ENCODE data around the gene RGS10.
"Not testable (repeated sequence)": the region's sequence is repeated elsewhere in the genome, so short reads cannot be mapped to it uniquely, and the experiment has no call there.

RGS10 gene

GRCh38 chr10:119542357-119542987 is at the start of gene RGS10:
Gene RGS10, minus strand, starts transcription at chr10:119542719. Its CDS starts 81 bp downstream, at chr10:119542638.
- DNase-seq (ENCODE audit: low read depth): peak; percentile 24

- no peak for DNase-seq (ENCODE audit: low read depth)
These were observed 45.6 kb upstream of the RGS10 start for GRCh38 chr10:119588071-119588470.

- no peak for DNase-seq (ENCODE audit: low read depth)
These were observed 35.8 kb upstream of the RGS10 start for GRCh38 chr10:119578355-119578754.

GRCh38 chr10:119575991-119576390 is 33.5 kb upstream of the RGS10 start:
- DNase-seq (ENCODE audit: low read depth): no peak

- DNase-seq (ENCODE audit: low read depth): no peak
These were observed 33.0 kb upstream of the RGS10 start for GRCh38 chr10:119575506-119575905.

GRCh38 chr10:119567978-119568377 is 25.5 kb upstream of the RGS10 start:
- DNase-seq (ENCODE audit: low read depth): no peak

- DNase-seq (ENCODE audit: low read depth): no peak
These were observed 19.6 kb upstream of the RGS10 start for GRCh38 chr10:119562097-119562496.

GRCh38 chr10:119559511-119559910 is 17.0 kb upstream of the RGS10 start:
- DNase-seq (ENCODE audit: low read depth): not testable (repeated sequence)

- DNase-seq (ENCODE audit: low read depth): not testable (repeated sequence)
These were observed 13.6 kb upstream of the RGS10 start for GRCh38 chr10:119556081-119556480.

- no peak for DNase-seq (ENCODE audit: low read depth)
These were observed 12.8 kb upstream of the RGS10 start for GRCh38 chr10:119555178-119555784.

GRCh38 chr10:119550827-119551226 is 8.3 kb upstream of the RGS10 start:
- DNase-seq (ENCODE audit: low read depth): no peak

GRCh38 chr10:119549247-119549999 is 6.9 kb upstream of the RGS10 start:
- DNase-seq (ENCODE audit: low read depth): no peak

- no peak for DNase-seq (ENCODE audit: low read depth)
These were observed 3.5 kb upstream of the RGS10 start for GRCh38 chr10:119546009-119546408.

- no peak for DNase-seq (ENCODE audit: low read depth)
These were observed 2.8 kb upstream of the RGS10 start for GRCh38 chr10:119545310-119545709.

- DNase-seq (ENCODE audit: low read depth): no peak
These were observed 1.5 kb upstream of the RGS10 start for GRCh38 chr10:119543814-119544642.

- DNase-seq (ENCODE audit: low read depth): peak; percentile 22
These were observed 682 bp upstream of the RGS10 start for GRCh38 chr10:119542988-119543813.

- no peak for DNase-seq (ENCODE audit: low read depth)
These were observed 811 bp downstream of the RGS10 start for GRCh38 chr10:119541459-119542356.

- DNase-seq (ENCODE audit: low read depth): no peak
These were observed 1.5 kb downstream of the RGS10 start for GRCh38 chr10:119541046-119541445.

- no peak for DNase-seq (ENCODE audit: low read depth)
These were observed 2.5 kb downstream of the RGS10 start for GRCh38 chr10:119540038-119540437.

- no peak for DNase-seq (ENCODE audit: low read depth)
These were observed 3.1 kb downstream of the RGS10 start for GRCh38 chr10:119539359-119539825.
